ENCODE data around the gene SEMA6D.

The SEMA6D gene

DNA sequence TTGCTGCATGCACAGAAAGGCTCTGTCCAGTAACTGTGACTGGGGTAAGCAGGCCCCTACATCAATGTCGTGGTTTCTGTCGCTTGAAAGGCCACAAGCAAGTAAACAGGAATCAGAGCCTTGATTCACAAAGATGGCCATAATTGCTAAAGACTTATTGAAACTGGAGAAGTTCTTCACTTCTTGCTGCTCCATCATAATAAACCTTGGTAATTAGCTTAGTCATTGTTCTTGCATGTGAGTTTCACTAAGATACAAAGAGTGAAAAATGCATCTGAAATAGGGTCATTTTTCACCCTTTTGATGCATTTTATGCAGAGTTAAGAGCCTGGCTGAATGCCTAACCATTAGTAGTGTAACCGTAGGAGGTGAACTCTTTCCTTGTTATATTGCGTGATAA is 3.2 kb downstream of the SEMA6D start:
- H3K9me2 ChIP-seq (replicated peaks; ENCODE audit: insufficient read depth, low read length) = no peaks in the 10 kb centered on the region; the same call in 1 of the 2 replicates
- DNase-seq = no peak
- H3F3A ChIP-seq (ENCODE audit: insufficient read depth, low read length) = no peaks in the 10 kb centered on the region
- no peak overlapping the region for H3K9ac ChIP-seq (ENCODE audit: low read length)
- H3K27me3 ChIP-seq (replicated peaks; ENCODE audit: insufficient read depth, low read length) = no peaks in the 10 kb centered on the region
- no peak overlapping the region for H2AFZ ChIP-seq (ENCODE audit: low read length)
- no peaks in the 10 kb centered on the region for H4K20me1 ChIP-seq (ENCODE audit: insufficient read depth, low read length)
- H3K4me1 ChIP-seq (ENCODE audit: low read length) = no peaks in the 10 kb centered on the region
- no peaks in the 10 kb centered on the region for H3K36me3 ChIP-seq (replicated peaks; ENCODE audit: insufficient read depth, low read length)
- H3K79me2 ChIP-seq (ENCODE audit: low read length) = no peaks in the 10 kb centered on the region
- no peak overlapping the region for H3K4me3 ChIP-seq (ENCODE audit: low read length)
- no peaks in the 10 kb centered on the region for H3K9me3 ChIP-seq (replicated peaks; ENCODE audit: insufficient read depth, low read length)
- H3K4me2 ChIP-seq (ENCODE audit: low read depth, low read length) = no peak overlapping the region
- H3K27ac ChIP-seq (ENCODE audit: low read length) = no peak overlapping the region
- TF ChIP-seq, protein P1, sequence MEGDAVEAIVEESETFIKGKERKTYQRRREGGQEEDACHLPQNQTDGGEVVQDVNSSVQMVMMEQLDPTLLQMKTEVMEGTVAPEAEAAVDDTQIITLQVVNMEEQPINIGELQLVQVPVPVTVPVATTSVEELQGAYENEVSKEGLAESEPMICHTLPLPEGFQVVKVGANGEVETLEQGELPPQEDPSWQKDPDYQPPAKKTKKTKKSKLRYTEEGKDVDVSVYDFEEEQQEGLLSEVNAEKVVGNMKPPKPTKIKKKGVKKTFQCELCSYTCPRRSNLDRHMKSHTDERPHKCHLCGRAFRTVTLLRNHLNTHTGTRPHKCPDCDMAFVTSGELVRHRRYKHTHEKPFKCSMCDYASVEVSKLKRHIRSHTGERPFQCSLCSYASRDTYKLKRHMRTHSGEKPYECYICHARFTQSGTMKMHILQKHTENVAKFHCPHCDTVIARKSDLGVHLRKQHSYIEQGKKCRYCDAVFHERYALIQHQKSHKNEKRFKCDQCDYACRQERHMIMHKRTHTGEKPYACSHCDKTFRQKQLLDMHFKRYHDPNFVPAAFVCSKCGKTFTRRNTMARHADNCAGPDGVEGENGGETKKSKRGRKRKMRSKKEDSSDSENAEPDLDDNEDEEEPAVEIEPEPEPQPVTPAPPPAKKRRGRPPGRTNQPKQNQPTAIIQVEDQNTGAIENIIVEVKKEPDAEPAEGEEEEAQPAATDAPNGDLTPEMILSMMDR (IDR thresholded peaks at IDR 0.05; ENCODE audit: low read length) = no peak
- TF ChIP-seq EZH2 (optimal IDR thresholded peaks at IDR 0.05; ENCODE audit: low read depth, low read length) = no peak
- no peak for TF ChIP-seq EZH2phosphoT487 (IDR thresholded peaks at IDR 0.05; ENCODE audit: low read length)

DNA sequence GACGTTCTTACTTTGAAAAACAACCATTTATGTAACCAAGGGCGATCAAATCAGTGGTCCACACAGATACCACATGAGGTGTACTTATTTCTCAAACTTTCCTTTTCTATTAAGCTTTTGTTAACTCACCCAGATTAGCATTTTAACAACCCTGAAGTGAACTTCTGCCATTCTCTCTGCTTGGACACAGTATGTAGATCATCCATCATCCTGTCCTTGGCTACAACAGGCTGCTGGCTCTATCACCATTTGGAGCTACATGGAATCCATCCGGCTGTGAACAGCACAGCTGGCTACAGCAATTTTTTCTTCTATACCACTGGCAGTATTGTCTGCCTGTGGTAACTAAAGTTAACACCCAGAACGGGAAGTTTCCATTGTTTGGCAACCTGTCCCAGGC is 4.4 kb downstream of the SEMA6D start:
- no peak overlapping the region for H3K4me3 ChIP-seq (ENCODE audit: low read length)
- no peak overlapping the region for H3K27ac ChIP-seq (ENCODE audit: low read length)
- H3K27me3 ChIP-seq (replicated peaks; ENCODE audit: insufficient read depth, low read length) = no peaks in the 10 kb centered on the region
- DNase-seq = no peak
- H3F3A ChIP-seq (ENCODE audit: insufficient read depth, low read length) = no peaks in the 10 kb centered on the region
- H2AFZ ChIP-seq (ENCODE audit: low read length) = no peak overlapping the region
- no peaks in the 10 kb centered on the region for H3K79me2 ChIP-seq (ENCODE audit: low read length)
- TF ChIP-seq EZH2 (optimal IDR thresholded peaks at IDR 0.05; ENCODE audit: low read depth, low read length) (no peak), EZH2phosphoT487 (IDR thresholded peaks at IDR 0.05; ENCODE audit: low read length) (no peak)
- TF ChIP-seq, protein P1 (IDR thresholded peaks at IDR 0.05; ENCODE audit: low read length) = no peak
- no peaks in the 10 kb centered on the region for H3K36me3 ChIP-seq (replicated peaks; ENCODE audit: insufficient read depth, low read length)
- no peaks in the 10 kb centered on the region for H3K4me1 ChIP-seq (ENCODE audit: low read length)
- no peaks in the 10 kb centered on the region for H3K9me3 ChIP-seq (replicated peaks; ENCODE audit: insufficient read depth, low read length)
- H3K4me2 ChIP-seq (ENCODE audit: low read depth, low read length) = no peak overlapping the region
- H3K9ac ChIP-seq (ENCODE audit: low read length) = no peak overlapping the region
- H3K9me2 ChIP-seq (replicated peaks; ENCODE audit: insufficient read depth, low read length) = no peaks in the 10 kb centered on the region; the same call in 1 of the 2 replicates
- no peaks in the 10 kb centered on the region for H4K20me1 ChIP-seq (ENCODE audit: insufficient read depth, low read length)

DNA sequence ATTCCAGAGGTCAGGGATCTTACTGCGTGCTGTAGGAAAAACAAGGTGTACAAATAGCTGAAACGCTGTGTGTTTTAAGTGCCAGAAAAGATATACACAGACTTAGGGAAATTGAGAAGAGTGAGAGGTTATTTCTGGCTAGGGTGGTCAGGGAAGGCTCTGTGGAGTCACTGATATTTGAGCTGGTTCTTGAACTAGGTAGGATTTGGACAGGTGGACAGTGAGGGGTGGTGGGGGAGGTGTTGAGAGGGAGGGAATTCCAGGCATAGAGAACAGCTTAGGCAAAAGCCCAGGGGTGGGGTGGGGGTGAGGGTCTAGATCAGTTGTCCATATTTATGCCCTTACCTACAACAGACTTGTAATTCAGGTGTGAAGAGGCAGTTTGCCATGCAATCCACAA is 7.0 kb downstream of the SEMA6D start:
- TF ChIP-seq EZH2 (optimal IDR thresholded peaks at IDR 0.05; ENCODE audit: low read depth, low read length) (no peak), EZH2phosphoT487 (IDR thresholded peaks at IDR 0.05; ENCODE audit: low read length) (no peak)
- TF ChIP-seq, protein P1 (IDR thresholded peaks at IDR 0.05; ENCODE audit: low read length) = no peak
- H3K27ac ChIP-seq (ENCODE audit: low read length) = no peak overlapping the region
- no peak overlapping the region for H3K9ac ChIP-seq (ENCODE audit: low read length)
- H3K4me3 ChIP-seq (ENCODE audit: low read length) = no peak overlapping the region
- H3F3A ChIP-seq (ENCODE audit: insufficient read depth, low read length) = no peaks in the 10 kb centered on the region
- no peaks in the 10 kb centered on the region for H4K20me1 ChIP-seq (ENCODE audit: insufficient read depth, low read length)
- no peaks in the 10 kb centered on the region for H3K4me1 ChIP-seq (ENCODE audit: low read length)
- no peaks in the 10 kb centered on the region for H3K79me2 ChIP-seq (ENCODE audit: low read length)
- no peak overlapping the region for H2AFZ ChIP-seq (ENCODE audit: low read length)
- no peak for DNase-seq
- H3K36me3 ChIP-seq (replicated peaks; ENCODE audit: insufficient read depth, low read length) = no peaks in the 10 kb centered on the region
- no peaks in the 10 kb centered on the region for H3K27me3 ChIP-seq (replicated peaks; ENCODE audit: insufficient read depth, low read length)
- H3K9me2 ChIP-seq (replicated peaks; ENCODE audit: insufficient read depth, low read length) = no peaks in the 10 kb centered on the region; the same call in 1 of the 2 replicates
- H3K4me2 ChIP-seq (ENCODE audit: low read depth, low read length) = no peak overlapping the region
- no peaks in the 10 kb centered on the region for H3K9me3 ChIP-seq (replicated peaks; ENCODE audit: insufficient read depth, low read length)

Measured in MM.1S (cell line).